Stimulated activated CD8-positive, alpha-beta memory T cell treated with anti-CD3 and anti-CD28 coated beads, Interleukin-12 subunit alpha, Interleukin-12 subunit beta, amount 100 ng/mL, for 1 hour (primary cell): ENCODE data around the gene PARD3.

Source experiments
- DNase-seq: peaks from one replicate; pipeline ENCODE4 v3.0.0-alpha.2; 2020; ENCODE audit warnings: low read depth

Gene PARD3

DNA sequence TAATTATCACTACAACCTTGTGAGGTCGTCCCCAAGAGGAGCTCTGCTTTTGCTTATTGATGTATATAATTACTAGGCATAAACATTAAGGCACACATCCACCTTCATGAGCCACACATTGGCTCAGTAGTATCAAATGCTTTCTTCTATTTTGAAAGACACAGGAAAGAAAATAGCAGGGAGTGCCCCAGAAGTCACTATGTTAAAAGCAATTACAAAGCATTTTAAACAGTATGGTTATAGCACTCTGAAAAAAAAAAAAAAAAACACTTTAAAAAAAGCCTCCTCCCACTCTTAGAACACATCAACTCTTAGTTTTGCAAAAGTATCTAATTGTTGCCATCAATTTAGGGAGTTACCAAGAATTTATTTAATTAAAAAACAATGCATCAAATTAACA, 474.2 kb downstream of the PARD3 start:
- no peak for DNase-seq

DNA sequence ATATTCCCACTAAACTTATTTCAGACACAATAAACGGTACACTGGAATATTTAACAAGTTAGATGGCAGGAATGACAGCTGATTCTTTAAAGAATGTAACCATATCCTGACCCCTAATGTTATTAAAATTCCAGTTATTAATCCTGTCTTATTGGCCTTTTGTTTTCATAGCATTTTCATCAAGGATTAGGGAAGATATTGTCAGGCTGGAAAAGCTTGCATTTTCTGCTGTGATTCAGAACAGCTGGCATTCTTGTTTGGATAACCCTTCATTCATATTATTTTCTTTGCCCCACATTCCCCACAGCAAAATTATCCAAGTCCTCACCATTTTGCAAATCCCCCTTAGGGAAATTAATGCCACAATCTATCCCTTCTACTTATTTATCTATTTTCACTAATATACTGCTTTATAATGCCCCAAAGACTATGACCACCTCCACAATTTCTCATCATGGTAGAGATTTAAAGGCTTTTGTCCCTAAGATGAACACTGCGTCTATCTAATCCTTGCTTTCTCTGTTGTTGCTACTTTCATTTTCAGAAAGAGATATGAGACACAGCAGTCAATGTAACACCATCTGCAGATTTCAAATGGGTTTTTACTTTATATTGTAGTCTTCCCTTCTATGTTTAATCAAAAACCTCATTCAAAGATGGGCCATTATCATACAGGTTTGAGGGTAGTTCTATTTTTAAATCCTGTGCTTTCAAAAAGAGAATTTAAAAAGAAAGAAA, 475.1 kb downstream of the PARD3 start:
- no peak for DNase-seq

DNA sequence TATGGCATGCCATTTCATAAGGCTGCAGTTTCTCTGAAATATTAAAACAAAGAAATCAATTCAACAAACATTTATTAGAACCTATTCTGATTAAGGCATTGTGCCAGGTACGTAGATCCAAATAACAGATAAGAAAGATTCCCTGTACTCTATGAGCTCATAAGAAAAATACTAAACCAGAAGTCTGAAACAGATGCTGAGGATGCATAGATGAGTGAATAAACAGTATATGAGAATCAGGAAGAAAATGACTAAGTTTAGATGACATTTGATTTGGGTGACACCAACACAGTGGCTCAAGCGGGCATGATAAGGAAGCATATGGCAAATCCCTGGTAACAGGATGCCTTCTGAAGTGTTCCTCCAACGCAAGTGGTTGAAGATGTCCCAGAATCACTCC, 477.2 kb downstream of the PARD3 start:
- no peak for DNase-seq

DNA sequence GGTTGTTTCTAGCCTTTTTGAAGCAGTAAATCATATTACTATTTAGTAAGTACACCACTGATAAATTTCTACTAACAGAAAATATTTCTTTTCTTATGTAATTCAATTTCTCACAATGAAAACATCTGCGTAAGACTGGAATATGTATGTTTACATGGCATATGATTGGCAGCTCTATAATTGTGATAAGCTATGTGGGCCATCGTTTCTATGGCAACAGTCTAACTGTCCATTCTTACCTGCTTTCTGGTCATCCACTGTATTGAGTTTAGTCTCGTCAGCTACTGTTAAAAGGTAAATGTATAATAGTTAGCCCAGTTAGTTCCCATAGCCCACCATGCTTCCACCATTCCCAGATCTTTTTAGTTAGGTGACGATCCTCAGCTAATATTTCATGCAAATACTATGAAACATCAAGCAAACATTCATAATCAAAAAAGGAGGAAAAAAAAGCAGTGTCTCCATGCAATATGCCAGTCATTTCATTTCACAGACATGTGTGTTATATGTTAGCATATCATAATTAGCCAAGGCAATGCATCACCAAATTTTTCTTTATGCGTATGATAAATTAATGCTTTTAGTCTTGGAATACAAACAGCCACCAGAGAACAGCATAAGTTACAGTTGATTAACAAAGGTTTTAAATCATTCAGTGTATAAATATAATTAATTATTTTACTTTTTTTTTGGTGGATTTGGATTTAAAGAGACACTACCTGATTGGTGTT, 479.0 kb downstream of the PARD3 start:
- no peak for DNase-seq

DNA sequence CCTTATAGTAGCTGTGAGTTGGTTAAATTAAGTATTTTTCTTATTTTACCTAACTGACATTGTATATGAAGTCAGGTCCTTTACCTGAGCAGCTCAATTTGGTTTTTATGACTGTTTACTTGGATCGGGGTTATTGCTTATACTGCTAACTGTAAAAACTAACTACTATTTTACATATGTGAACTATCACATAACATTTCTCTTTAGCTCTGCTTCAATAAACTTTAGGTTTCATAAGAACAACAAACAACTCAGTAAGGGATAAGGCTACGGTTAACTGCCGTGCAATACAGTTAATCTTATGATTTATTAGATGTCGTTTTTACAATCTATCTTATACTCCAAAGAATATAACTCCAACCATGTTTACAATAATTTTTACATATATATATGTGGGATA, 480.2 kb downstream of the PARD3 start:
- no peak for DNase-seq

DNA sequence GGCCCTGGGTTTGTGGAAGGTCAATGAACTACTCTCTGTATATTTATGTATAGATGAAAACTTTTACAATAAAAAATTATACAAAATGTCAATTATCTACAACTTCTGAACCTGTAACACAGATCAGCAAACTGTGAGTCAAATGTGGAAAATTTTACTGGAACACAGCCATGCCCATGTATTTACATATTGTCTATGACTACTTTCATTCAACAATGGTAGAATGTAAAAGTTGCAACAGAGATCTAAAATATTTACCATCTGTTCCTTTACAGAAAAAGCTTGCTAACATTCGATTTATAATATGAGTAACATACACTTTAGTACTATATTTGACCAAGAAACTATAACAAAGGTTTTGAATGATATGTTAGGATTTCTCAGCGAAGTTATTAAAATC, 481.6 kb downstream of the PARD3 start:
- DNase-seq = no peak

DNA sequence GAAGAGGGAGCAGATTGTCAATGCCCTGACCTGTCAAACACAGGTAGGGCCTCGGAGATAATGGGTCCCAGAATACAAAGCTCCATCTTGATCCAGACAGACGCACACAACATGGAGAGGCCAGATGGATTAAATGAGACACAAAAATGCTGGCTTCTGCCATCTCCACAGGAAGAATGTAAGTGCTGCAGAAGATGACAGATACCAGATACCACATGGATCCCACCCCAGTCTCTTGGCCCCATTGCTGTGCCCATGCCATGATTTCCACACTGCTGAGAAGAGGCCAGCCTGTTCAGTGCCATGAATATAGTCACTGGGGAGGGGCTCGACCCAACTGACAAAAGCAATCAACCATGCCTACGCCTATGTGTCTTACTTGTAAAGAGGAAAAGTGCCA, 487.9 kb downstream of the PARD3 start:
- no peak for DNase-seq

DNA sequence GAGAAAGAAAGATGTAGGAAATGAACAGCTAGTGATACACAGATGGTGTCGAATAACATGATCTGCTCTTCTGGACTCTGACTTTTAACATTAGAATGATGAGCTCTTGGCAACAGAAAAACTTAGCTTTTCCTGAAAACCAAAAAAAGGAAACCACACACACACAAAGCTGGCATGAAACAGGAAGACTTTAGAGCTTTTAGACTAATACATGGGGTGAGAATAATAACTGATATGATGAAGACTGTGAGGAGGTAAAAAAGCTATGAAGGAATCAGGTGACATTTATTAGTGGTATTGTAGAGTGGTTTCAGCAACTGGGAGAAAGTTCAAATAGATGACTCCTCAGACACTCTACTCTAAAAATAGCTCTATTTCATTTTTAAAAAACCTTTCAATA, 491.9 kb downstream of the PARD3 start:
- DNase-seq = no peak

DNA sequence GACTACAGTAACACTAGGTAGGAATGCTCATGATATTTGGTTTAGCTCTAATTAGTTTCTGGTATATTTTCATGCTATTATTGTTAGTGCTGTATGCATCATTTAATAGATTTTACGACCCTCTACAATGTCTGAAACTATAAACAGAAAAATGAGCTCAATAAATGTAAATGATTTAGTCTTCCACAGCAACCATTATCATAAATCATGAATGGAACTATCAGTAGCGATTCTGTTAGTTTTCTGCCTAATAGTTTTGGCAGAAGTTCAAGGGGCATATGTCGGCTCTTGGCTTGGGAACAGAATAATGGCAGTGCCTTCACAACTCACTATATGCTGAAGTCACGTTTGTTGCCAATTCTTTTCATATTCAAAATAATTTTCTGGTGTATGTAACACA, 494.8 kb downstream of the PARD3 start:
- DNase-seq = no peak

DNA sequence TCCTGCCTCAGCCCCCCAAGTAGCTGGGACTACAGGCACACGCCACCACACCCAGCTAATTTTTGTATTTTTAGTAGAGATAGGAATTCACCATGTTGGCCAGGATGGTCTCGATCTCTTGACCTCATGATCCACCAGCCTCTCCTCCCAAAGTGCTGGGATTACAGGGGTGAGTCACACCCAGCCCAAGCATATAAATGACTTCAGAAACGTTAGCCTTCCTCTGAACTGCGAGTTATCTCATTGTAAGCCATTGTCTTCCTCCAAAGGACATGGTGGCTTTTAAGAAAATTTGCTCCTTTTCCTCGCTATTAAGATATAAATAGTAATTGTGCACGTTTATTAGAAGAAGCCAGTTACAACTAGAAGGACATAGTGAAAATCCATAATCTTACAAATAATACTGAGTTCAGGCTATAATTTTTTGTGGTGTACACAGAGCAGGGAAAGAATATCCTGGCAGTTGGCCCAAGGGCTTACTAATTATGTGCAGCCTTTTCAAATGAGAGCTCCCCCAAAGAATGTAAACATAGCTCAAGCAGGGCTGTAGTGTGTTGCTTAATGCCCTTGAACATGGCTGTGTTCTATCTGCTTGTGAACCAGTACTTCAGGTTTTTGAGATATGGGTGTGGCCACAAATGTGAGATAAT, 495.8 kb downstream of the PARD3 start:
- DNase-seq = no peak

DNA sequence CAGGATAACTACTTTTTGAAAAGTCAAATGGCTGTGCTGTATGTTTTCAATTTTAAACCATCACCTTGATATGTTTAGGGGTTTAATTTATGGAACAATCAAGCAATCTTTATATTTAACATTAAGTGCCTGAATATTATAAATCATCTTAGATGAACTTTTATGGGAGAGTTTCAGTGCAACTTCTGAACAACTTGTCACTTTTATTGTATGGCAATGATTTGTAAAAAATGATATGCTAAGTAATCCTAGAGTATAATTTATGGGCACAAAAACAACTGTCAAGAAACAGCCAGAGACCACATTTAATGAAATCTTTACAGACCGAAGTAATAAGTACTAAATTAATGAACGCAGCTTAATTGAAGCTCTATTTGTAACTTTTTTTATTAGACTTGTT, 498.9 kb downstream of the PARD3 start:
- DNase-seq = no peak

DNA sequence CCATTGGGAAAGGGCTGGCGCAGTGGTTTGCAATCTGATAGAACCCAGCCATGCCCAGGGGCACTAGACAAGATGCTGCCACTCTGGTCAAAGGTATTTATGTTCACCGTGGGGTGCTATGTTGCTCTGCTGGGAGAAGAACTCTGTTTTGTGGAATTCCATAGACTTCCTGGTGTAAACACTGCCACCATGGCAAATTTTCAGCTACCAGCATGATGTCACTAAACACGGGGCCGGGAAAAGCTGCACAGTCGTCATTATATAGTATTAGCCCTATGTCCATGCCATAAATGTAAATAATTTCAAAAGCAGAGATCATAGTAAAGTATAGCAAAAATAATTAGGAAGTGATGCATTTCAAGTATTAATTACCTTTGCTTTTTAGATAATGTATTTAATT, 500.6 kb downstream of the PARD3 start:
- no peak for DNase-seq

DNA sequence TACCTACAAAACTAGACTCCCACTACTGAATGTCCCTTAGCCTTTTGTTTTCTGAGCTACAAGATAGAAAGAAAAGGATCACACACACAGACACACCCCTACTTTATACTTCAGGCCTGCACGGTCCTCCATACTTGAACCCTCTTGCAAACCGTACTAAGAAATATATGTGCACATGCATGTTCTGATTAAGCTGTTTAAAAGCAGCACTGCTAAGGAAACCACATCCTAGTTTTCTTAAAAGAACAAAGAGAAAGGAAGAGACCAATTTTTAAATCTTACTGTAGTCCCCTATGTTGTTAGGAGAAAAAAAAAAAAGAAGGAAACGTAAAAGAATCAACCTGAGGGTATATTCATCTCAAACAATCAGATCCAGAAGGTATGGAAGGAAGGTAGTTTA, 501.2 kb downstream of the PARD3 start:
- no peak for DNase-seq

DNA sequence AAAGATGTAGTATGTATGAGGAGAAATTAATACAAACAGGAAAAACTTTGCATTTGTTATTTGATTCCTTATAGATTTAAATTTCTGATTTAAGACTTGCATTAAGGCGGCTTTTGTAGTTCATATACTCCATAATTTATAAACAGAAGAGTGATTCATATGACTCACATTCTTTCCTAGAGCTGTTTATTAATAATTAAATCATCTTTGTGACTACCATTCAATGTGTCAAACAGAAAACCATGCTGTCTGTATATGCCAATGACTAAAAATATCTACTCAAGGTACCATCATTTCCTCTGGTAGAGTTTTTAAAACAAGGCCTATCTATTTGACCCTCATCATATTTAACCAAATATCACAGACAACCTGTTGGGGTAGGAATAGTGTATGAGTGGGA, 501.7 kb downstream of the PARD3 start:
- no peak for DNase-seq

DNA sequence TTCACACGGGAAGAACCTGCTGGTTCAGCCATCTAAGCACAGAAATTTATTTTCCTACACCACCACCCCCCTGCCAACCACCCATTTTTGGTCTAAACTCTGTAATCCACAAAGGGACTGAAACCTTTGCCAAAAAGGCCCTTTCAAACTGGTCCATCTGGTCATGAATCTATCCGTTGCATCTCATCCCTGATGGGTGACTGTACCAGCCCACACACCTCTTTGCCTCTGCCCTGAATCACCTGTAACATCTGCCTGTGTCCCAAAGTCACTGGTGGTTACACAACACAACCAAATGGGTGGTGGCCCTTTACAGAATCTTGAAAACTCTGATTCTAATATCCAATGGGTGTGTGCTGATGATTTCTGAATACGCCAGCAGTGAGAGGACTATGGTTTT, 503.4 kb downstream of the PARD3 start:
- DNase-seq = no peak

DNA sequence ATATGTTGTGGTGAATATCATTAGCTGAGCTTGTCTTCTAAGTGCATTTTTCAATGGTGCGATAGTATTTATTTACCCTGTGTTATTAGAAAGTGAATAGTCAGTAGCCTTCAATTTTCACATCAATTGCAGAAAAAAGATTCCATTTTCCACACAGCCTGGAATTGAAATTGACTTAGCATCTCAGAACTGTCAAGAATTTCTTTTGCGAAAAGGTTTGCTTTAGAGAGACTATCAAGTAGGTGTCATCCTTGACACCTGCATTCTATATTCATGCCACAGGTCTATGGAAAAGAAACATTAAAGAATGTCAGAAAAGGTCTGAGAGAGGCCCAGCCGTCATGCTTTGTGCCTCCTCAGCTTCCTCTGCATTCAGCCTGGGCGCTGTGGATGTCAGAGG, 504.9 kb downstream of the PARD3 start:
- DNase-seq = no peak

DNA sequence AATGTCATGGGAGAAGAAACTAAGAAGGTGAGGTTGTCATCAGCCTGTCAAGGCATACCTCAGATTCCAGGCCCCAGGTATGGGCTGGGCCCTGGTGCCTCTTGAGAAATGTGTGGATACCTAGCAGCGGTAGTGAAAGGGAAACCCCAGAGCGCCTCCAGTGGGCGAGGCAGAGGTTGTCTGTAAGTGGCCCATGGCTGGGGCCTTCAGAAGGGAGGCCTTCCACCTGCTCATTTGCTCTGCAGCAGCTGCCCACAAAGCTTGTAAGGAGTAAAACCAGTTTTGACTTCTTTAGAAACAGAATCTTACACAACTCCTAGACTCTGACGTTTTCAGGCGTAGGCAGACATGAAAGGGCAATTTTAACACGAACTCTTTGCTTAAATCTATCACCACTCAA, 509.9 kb downstream of the PARD3 start:
- DNase-seq = no peak

DNA sequence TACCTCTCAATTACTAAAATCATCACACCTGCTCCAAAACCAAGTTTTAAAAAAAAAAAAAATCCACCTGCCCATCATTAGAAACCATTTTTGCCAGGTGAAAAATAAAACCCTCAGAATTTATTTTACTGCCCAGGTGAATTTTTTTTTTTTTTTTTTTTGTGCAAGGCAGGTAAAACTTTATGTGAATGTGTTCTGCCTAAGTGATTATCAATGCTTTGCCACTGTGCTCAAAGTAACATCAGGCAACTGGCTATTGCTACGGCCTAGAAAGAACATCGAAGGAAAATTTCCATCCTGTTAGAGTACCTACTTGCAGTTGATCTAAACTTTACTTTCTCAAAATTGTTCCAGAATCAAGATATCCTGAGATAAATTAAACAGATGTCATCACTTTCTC, 512.1 kb downstream of the PARD3 start:
- no peak for DNase-seq

DNA sequence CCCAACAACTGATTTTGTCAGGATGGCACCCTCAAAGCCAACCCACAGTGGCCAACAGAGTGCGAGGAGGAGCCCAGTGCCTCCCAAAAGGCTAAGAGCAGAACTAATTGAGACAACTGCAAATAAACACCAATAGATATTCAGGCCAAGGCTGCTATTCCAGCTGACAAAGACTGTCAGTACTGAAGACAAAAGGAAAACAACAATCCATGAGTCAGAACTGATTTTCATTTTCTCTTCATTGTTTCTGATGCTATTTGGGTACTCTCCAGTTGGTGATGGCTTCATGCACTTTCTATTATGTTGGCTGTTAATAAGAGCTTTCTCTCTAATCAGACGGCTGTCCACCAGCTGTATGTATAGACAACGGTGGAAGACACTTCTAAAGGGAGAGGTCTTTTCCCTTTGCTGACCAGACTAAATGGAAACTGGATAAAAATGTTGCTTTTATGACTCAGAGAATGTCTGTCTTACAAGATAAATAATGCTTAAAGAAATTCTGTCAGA, 515.9 kb downstream of the PARD3 start:
- DNase-seq = no peak

DNA sequence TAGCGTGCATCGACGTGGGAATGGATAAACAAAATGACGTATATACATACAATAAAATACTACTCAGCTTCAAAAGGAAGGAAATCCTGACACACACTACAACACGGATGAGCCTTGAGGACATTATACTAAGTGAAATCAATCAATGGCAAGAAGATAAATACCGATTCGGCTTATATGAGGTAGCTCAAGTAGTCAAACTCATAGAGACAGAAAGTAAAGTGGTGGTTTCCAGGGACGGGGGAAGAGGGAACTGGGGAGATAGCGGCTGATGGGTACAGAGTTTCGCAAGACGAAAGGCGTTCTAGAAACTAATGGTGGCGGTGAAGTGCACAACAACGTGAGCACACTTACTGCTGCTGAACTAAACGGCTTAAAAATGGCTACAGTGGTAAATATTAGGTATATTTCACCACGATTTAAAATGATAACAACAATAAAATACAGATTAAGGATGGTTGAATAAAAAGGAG, 516.7 kb downstream of the PARD3 start:
- DNase-seq = no peak

DNA sequence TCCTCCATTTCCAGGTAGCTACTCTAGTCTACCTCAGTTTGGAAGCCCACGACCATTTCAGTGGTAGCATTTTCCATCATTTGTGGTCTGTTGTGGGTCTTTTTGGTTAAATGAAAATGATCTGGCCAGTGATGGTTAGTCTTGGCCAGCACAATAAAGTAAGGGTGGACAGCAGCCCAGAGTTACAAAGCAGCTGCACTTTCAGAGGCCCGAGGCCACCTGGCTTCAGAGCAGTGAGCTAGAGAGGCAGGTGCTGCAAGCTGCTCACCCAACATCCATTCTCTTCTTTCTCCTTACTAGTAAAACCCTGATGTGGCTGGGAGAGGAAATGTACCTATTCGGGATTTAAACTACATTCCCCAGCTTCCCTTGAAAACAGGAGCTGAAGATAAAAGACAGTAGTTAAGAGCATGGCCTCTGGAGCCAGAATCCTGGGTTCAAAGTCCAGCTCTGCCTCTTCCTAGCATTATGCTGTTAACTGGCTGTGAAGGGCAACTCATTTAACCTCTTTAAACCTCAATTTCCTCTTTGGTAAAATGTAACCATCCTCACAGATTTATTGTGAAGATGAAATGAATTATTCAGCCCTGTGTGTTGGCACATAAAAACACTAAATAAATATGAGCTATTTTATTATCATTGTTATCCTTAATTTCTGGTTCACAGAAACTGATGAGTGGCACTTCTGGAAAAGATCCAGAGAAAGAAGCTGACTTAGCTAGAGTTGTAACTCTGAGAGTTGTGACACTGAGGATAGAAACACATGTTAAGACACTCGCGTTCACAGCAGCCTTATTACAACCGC, 517.4 kb downstream of the PARD3 start:
- DNase-seq = no peak

DNA sequence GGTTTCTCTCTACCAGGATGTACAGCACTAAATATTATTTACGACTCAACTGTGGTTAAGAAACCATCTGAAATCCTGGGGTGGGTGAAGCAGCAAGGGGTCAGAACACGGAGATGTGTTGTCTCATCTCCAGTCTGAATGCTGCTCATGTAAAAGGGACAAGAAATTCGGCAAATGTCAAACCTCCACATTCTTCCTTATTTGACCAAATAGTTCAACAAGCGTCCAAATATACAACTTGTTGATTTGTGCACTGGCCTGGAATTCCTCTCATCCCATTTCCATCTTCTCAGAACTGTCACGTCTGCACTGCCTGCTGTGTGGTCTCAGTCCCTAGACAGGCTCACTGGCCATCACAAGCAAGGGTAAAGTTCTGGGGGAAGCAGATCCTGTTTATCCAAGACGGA, 520.0 kb downstream of the PARD3 start:
- DNase-seq = no peak
